Thyroid gland (tissue), 4 donors: ENCODE measurements around the gene PRRT4.

Experiments
- CTCF ChIP-seq, 6 experiments: fragments of 200-600 bp in 3 of 6; fragments of 450-650 bp in 3 of 6; sonication (generic) in 3 of 6; IDR thresholded peaks; one replicate each; pipeline ENCODE4 v1.5.1; 2016 to 2019; ENCODE audit warnings: antibody characterized with exemption in 6 of 6, mild to moderate bottlenecking in 2 of 6, inconsistent platforms in 1 of 6, moderate library complexity in 1 of 6
- POLR2A ChIP-seq, 2 donors: fragments of 450-650 bp; IDR thresholded peaks; one replicate each; pipeline ENCODE4 v1.6.1; 2017; ENCODE audit warnings: antibody characterized with exemption in 2 of 2, mild to moderate bottlenecking in 2 of 2, moderate library complexity in 1 of 2

DNA sequence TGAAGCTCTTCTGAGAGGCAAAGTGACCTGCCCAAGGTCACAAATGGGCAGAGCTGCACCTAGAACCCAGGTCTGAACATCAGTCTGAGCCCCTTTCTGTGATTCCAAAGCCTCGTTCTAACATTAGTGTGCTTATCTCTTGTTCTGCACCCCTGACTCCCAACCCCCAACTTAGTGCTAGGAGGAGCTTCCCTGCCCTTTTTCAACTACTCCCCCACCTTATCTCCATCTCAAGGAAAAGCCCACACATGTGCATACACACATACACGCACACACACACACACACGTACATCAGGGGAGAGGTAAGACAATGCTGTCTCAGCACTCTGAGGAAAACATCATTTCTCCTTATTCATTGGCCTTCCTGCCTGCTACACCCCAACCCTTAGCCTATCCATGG, 8.3 kb downstream of the PRRT4 start:
- no peak for TF ChIP-seq CTCF (IDR thresholded peaks at IDR 0.05)
- TF ChIP-seq POLR2A (IDR thresholded peaks at IDR 0.05), result no peak
